Fibroblast of skin of back (primary cell): ENCODE results near the gene DIDO1.

Experiments
- DNase-seq: peaks from one replicate; pipeline ENCODE4 v3.0.0-alpha.2; 2013

Gene DIDO1

DNA sequence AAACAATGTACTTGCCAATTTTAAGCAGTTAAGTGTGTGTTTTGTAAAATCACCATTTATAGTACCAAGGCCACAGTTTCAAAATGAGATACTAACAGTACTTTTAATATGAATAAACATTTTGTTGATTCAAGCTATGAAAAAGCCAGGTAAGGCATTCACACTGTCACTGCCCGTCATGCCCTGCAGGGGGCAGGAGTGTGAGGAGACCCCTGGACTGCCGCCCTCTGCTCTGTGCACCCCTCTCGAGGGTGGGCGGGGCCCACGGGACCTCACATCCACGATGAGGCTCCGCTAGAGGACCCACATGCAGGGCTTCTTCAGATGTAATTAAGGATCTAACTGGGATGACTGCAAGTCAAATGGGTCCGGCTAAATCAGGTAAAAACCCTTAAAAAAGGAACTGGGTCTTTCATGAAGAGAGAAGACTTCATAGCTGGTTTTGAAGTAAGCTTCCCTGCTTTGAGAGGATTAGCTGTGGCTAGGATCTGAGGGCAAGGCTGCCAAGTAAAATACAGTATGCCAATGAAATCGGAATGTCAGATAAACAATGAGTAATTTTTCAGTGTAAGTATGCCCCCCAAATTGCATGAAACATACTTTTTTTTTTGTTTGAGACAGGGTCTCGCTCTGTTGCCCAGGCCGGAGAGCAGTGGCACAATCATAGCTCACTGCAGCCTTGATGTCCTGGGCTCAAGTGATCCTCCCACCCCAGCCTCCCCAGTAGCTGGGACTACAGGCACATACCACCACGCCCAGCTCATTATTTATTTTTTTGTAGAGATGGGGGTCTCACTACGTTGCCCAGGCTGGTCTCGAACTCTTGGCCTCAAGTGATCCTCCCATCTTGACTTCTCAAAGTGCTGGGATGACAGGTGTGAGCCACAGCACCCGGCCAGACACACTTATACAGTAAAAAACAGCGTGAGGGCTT is 18.7 kb downstream of the DIDO1 start:
- DNase-seq: peak; percentile 66

DNA sequence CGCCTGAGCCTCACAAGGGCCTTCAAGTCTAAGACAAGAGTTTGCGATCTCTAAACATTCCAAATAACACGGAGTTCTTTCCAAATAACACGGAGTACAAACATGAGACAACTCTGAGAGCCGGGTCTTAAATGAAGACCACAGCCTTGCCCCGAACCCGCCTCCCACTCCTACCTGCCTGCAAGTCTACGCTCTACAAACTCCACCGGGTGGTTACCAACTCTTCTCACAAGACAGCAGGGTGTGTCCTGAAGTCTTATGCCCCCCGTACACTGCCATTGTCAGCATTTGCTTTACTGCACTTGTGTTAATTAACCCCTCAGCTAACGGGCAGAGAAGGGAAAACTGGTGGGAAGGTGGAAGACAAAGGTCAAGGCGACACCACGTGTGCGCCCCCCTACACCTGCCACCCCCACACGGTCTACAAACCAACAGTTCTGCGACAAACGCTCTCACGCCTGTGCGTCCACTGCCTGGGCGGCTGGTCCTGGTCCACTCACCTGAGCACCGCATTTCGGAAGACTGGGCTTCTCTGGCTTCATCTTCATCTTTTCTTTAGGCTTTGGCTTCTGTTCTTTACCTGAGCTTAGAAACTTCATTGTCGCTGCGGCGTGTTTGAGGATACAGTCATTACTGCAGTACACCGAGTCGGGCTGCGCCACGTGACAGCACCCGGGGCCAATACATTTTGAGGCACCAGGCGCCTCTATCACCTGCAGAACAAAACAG is 19.5 kb downstream of the DIDO1 start:
- DNase-seq: no peak

DNA sequence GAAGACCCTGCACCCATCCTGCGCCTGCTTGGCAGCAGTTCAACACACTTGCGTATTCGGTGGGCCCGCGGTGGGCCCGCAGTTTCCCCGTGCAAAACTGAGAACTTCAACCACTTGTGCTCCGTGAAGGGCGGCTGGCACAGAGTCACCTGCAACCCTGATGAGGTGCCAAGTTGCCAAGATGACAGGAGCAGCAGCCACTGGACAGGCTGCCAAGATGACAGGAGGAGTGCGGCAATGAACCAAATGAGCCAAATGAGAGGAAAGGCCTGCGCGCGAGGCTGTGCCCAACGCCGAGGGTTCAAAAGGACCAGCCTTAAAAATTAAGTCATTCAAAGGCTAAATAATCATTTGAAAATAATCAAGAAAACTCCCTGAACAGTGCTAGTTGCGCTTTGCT is 20.1 kb downstream of the DIDO1 start:
- DNase-seq: no peak

DNA sequence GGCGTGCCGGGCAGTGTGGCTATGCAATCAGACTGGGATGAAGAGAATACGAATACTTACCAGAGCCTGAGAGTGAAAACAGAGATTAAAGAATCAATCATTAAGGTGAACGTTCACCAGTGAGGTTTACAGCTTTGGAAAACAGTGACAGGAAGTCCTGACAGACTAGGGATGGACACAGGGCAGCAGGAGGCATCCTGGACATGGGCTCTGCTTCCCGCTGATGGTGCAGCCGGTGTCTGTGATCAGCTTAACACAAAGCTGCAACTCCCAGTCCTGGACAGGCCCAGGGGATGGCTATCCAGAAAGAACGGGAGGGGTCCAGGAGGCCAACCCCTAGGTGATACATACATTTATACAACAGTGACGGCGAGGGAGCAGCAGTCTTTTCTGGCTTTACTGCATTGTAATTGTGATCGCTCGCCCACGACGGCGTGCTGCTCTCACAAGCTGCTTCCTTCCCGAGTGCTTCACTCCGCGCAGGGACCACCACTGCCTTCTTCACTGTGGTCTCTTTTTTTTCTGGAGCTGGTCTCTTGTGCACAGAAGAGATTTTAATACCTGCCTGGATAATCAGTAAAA is 20.7 kb downstream of the DIDO1 start:
- no peak for DNase-seq

DNA sequence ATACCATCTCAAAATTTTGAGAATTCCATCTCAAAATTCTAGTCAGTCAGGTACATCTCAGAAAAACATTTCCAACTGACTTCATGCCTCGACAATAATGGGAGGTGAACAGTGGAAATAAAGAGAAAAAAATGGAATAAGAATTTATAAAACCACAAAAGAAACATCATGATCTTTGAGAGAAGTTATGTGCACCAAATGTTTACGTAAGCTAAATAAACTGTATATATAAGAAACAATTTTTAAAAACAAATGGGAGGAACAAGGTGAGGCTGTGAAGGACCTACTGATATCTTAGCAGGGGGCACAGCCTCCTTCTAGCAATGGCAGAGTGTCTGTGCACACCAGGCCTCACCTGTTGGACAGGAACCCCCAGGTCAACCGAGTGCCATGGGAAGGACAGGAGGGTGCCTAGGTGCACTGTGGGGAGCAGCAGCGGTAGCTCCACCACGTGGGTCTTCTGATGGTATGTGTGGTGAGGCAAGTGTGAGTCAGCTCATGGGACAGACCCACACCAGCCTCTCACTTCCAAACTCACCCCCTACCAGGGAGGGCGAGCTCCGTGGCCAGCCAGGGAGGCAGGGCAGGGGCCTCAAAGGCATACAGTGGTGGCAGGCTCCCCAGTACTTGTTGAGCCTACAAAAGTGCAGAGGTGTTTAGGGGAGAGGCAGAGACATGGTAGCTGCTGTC is 23.2 kb downstream of the DIDO1 start:
- DNase-seq: peak; percentile 60

DNA sequence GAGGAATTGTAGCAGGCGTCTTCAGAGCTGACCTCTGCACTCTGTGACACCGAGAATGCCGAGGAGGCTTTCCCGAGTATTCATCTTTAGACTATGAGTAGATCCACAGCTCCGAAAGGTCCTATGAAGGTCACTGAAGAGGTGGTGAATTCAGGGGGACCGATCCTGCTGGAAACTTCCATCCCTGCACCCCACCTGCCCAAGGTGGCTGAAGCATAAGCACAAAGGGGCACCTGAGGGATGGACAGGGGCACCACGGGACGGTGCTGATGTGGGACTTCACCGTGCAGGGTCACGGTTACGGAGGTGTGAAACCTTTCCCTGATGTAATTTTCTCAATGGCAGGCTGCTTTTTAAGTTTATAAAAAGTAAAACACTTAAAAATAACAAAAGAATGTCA is 24.4 kb downstream of the DIDO1 start:
- DNase-seq: no peak

DNA sequence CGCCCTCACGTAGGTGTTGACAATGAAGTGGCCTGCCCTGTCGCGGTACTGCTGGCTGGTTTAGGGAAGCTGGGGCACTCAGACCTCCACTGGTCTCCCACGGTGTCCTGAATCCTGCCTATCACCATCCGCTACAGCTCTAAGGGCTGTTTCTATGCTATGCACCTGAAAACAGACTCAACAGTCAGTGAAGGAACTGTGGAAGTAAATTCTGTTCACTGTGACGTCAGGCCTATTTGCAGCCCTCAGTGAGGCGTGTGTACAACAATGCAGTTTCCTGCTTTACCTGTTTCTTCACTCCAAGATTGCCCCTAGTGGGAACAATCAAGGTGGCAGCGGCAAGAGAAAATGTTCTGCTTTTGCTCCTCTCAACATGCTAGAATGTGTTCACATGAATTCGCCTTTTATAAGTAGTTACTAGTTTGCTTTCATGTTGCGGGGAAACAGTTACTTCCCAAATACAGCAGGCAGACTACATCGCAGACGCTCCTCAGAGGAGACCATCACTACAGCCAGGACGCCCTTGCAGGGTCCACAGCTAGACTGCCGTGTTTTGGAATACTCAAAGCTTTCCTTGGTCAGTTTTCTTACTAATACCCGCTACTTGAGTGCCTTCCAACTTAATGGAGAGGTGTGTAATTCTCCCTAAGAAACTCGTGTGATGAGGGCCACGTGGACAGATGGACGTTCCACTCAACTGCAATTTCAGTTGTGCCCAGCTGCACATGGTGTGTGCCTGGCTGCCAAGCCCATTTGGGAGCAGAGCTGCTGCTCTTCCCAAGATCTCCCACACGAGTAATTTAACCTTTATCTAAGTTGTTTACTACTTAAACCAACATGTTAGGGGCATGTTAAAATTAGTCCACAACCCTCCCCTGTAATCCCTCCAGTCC is 25.4 kb downstream of the DIDO1 start:
- no peak for DNase-seq

DNA sequence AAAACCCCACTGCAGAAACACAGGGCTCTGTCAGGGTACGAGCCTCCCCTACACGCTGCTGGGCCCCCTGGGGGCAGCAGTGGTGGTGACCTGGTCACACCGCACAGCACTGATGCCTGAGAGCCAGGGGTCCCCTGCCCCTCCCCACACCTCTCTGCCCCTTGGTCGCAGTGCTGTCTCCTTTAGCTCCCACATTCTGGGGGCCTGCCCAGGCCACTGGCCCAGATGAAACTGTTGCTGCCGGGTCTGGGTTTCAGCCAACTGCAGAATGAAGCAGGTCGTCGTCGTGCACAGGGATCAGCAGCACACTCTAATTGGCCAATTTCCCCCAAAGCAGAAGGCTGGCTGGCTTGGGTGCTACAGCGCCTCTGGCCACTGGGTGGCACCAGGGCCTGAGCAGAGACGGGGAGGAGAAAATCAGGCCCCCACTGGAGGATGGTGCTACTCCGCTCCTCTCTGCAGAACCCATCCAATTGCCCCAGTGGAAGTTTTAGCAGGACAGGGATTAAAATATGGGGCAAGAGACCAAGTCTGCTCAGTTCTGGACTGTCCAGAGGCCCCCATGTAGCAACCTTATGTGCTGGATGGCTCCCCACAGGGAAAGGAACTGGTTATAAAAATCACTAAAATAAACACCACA is 26.1 kb downstream of the DIDO1 start:
- peak; percentile 58 for DNase-seq

DNA sequence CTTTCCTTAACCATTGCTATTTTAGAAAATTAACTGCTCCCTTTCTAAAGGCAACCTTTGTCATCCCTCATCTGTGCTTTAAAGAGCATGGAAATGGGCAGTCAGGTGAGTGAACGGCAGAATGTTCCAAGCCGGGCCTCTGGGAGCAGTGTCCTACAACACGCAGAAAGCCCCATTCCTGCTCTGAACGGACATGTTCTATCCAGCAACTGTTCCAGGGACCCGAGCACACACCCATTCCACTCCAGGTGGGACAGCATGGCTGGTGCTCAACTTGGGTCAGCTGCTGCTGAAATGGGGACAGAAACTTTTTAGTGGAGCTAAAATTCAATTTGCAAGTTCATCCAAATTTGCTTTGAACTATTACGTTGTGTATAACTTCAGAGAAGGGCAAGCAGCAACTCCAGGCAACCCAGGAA is 26.7 kb downstream of the DIDO1 start:
- DNase-seq: no peak

DNA sequence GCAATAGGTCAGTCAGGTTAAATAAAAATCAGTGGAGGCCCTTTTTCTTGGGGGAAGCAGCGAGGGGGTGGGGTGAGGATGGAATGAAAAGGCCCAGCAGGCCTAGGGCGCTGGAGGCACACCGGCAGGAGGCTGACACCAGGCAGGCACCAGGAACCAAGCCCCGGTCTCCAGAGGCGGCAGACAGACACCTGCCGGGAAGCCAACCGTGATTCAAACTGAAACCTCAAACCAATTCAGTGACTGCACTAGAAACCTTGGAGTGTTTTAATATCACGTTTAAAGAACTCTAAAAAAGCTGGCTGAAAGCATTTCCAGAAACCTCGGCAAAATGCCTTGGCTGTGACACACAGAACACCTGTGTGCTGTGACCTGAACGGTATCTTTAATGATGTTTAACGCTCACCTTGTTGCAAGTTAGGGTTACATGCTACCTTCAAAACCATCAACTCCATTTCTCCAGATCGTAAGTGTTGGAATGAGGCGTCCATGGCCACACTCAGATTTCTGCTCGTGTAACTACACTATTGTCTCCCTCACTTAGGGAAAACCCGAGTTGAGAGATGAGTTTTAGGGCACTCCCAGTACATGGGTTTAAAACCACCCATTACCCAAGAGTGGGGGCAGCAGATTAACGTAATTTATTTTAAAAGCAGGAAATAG is 27.2 kb downstream of the DIDO1 start:
- no peak for DNase-seq

DNA sequence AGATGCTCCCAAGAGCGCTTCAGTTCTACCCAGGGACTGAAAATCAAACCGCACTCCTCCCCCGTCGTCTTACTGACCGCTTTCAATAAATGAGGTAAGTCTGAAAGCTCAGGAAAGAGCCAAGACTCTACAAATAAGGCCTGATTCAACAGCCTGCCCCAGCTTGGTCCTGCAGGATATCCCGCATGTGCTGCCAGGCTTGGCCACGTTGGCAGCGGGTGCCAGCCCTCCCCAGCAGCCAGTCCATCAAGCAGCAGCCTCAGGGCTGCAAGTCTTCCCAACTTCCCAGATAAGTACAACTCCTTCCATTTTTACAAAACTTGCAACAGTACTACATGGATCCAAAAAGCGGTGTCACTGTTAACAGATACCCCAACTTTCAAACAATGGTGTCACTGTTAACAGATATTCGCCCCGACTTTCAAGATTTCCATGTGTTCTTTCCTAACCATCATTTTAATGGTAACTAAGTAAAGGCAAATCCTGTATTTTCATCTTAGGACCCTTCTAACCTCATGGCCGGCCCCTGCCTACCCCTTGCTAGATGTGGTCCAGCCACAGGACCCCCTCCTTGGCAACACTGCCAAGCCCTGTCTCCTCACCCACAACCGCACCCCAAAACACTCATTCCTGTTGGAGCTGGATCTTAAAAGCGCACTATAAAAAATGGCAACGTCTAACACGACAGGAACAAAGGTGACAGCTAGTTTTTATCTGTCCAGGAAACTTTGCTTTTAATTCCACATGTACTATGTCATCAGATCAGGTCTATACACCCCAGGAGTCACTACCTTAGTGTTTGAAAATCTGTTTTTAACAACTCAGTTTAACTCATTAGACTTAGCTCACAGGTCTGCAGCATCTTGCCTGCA is 28.0 kb downstream of the DIDO1 start:
- no peak for DNase-seq

DNA sequence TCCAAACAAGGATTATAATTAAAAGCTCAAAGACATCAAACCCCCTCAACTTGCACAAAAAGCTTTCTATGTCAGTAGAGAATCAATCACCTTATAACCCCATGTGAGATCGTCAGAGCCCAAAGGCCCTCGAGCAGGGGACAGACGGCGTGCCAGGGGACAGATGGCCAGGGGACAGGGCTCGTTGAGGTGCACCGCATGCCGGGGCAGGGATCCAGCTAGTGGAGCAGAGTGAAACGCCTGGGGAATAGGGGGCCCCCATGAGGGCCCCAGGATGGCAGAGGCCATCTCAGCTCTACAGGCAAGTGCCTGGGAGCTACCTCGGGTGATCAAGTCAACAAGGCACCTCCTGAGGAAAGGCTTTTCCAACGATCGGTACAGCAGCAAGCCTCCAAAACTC is 28.6 kb downstream of the DIDO1 start:
- DNase-seq: no peak

DNA sequence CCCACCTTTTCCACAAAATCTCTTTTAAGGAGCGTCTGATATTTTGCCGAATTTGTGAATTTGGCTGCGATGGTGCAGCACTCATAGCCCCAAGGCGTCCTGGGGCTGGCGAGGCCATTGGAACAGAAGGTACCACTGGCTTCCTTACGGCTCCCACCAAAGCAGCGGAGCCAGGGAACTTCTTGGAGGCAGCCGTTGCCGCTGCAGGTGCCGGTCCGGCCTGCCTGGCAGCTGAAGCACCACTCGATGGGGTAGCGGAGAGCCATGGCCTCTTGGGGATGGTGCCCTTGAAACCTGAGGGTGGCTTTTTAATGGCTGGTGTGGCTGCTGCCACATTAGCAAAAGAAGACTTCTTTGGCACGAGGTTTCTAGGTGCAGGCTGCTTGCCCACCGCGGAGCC is 29.8 kb downstream of the DIDO1 start:
- DNase-seq: no peak

DNA sequence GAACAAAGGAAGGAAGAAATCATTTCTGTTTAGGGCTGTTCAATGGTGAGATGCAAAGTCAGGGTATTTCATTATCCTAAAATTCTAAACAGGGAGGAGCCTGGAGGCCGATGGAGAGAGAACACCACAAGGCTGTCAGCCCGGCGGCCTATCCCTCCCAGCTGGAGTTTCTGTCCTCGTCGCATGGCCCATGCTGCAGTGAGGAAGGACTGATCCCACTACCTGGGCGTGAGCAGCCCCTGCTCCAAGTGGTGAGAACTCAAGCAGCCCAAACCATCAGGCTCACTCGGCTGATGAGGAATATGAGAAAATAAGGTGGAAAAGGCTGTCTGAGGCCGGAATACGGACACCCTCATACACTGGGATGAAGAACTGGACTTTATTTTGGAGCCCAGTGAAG is 30.8 kb downstream of the DIDO1 start:
- DNase-seq: no peak

DNA sequence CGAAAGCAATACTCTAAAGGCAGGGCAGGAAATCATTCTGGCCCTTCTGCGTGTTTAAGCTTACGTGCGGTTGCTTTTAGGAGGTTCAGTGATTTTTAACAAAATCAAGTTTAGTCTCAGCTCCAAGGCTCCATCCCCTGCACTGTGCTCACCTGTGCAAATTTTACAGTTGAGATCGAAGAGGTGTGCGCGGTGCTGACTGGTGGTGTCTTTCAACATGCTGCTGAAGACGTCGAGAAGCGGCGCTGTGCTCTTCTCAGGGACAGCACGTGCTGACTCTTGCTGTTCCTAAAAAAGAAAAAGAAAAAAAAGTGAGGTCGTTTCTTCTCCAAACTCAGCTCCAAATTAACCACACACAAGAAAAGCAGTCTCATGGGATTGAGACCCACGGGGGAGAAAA is 32.0 kb downstream of the DIDO1 start:
- no peak for DNase-seq

DNA sequence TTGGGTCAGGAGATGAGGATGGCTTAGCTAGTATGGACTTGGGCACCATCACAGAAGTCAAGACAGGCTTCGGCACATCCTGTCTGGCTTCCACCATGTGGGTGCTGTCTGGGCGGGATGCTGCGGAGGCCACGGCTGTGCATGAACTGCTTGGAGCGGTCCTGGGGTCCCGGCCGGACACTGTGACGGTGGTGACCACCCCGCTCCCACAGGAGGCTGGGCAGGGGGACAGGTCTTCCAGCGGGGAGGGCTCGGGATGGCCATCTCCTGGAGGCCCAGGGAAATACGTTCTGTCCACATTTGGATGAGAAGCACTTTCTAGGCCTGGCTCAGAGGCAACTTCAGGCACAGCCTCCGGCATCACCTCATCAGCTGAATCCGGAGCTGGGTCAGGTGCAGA is 32.6 kb downstream of the DIDO1 start:
- DNase-seq: no peak

DNA sequence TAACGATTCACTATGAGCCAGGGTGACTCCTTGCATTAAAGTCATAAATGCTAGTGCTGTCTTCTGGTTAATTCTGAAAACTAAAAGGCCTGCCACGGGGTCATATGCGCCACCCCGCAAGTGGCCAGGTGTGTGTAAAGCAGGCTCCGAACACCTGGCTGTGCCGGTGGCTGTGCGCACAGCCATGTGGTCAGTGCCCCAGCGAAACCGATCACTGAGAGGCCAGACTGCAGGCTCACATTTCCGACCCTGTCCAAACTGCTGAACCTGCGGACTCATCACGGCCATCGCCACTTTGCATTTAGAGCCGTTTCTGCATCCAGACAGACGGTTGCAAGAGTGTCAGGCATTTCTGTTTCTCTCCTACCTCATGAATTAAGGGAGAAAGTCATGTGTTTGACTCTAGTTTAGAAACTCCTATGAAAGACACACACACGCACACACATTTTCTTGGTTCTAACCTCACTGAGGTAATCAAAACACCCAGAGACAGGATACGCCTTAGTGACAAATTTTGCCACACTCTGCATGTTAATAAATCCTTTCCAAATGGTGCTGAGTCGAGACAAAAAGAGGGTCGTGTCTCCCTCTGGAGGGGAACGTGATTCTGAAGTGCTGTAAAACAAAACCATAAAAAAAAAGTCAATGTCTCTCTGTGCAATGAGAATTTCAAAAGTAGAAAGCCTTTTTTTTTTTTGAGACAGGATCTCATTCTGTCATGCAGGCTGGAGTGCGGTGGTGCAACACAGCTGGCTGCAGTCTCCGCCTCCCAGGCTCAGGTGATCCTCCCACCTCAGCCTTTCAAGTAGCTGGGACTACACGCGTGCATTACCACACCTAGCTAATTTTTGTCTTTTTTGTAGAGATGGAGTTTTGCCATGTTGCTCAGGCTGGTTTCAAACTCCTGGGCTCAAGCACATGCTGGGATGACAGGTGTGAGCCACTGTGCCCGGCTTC is 33.7 kb downstream of the DIDO1 start:
- no peak for DNase-seq

DNA sequence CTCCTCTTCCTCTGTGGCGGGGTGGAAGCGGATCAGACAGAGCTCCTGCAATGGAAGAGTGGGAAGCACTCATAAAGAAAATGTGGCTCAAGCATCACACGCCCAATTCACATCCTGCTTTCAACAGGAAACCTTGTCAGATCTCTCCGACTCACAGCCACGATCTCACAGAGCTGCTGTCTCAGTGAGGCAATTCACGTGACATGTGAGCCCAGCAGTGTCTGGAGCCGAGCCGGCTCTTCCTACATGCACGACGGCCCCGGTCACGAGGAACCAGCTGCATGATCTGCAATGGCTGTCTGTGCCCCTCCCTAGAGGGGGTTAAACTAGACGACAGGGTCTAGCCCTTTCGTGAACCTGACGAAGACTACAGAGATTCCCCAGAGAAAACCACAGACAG is 35.2 kb downstream of the DIDO1 start:
- DNase-seq: peak; percentile 22

DNA sequence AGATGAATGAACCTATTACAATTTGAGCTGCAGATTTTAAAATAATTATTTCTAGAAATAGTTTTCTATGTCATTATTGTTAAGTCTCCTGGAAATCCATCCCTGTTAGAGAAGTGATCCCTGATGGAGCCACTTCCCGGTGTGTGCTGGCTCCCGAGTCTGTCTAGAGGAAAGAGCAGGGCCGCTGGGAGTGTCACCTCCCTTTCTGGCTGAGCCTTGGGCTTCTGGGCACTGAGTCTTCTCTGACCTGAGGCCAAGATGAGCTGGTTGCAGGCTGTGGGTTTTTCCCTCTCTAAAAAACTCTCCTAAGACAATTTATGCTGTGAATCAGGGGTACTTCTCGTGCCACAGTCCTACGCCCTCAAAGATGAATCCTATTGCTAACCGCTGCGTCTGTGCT is 35.9 kb downstream of the DIDO1 start:
- no peak for DNase-seq
